ENCODE measurements around the gene CIB2.

CIB2 gene

DNA sequence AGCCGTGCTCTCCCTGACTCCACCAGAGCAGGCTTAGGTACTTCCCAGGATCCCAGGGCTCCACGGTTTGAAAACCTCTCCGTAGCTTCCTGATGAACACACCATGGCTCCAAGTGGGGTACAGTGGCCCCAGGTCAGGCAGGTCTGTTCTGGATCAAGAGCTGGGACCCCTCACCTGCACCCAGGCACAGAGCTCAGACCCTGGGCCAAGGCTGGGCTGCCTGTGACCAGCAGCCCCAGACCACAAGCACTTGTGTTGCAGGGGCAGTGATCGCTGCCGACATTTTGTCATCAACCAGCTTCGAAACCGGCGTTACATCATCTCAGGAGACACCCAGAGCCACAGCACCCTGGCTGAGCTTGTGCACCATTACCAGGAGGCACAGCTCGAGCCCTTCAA lies 33.6 kb downstream of the CIB2 start:
- Histone ChIP-seq H3K4me3 (ENCODE audit: low read depth in 1 of 2, low read length in 1 of 2) (no peak overlapping the region), H3K4me1 (ENCODE audit: control insufficient read depth in 1 of 2, insufficient read depth in 1 of 2, low read depth in 1 of 2, low read length in 1 of 2) (peaks cover 9% of the 10 kb centered on the region in 2 experiments), H3K36me3 (no peaks in the 10 kb centered on the region), H3K27me3 (no peaks in the 10 kb centered on the region), H3K9me3 (no peaks in the 10 kb centered on the region), H3K27ac (no peak overlapping the region)
- TF ChIP-seq, protein P1, sequence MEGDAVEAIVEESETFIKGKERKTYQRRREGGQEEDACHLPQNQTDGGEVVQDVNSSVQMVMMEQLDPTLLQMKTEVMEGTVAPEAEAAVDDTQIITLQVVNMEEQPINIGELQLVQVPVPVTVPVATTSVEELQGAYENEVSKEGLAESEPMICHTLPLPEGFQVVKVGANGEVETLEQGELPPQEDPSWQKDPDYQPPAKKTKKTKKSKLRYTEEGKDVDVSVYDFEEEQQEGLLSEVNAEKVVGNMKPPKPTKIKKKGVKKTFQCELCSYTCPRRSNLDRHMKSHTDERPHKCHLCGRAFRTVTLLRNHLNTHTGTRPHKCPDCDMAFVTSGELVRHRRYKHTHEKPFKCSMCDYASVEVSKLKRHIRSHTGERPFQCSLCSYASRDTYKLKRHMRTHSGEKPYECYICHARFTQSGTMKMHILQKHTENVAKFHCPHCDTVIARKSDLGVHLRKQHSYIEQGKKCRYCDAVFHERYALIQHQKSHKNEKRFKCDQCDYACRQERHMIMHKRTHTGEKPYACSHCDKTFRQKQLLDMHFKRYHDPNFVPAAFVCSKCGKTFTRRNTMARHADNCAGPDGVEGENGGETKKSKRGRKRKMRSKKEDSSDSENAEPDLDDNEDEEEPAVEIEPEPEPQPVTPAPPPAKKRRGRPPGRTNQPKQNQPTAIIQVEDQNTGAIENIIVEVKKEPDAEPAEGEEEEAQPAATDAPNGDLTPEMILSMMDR (IDR thresholded peaks at IDR 0.05), result no peak

DNA sequence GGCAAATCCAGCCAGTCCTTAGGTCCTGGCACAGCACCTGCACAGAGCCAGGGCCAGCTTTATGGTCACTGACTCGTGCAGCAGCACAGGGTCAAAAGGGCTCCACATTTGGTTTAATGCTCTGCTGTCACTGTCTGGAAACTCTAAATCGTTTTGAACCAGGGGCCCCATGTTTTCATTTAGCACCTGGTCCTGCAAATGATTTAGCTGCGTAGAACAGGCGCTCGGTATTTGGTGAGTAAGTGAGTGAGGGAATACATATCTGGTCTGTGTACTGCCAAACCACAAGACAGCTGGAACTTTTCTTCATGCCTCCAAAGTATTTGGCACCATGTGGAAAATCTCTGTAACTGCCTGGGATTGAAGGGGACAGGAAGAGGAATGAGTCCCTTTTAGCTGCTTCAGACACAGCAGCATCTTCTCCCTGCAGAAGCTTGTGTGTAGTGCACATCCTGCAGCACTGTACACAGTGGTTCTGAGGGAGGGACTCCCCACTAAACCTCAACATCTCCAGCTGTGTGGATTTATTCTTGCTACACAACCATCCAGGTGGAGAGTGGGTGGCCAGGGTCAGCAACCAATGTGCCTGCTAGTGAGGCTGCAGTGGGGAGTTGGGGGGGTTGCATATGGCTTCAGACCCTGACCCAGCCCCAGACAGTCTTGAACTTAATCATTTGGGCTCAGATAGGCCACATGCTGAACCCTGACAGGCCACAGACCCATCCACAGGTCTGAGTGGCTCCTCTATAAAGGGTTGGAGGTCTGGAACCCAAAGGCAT lies 37.8 kb downstream of the CIB2 start:
- peaks cover 9% of the 10 kb centered on the region in 2 experiments for H3K4me1 ChIP-seq (ENCODE audit: control insufficient read depth in 1 of 2, insufficient read depth in 1 of 2, low read depth in 1 of 2, low read length in 1 of 2)
- no peaks in the 10 kb centered on the region for H3K27me3 ChIP-seq
- TF ChIP-seq, protein P1 (IDR thresholded peaks at IDR 0.05), result no peak
- no peaks in the 10 kb centered on the region for H3K36me3 ChIP-seq
- H3K4me3 ChIP-seq (ENCODE audit: low read depth in 1 of 2, low read length in 1 of 2), result no peak overlapping the region
- no peaks in the 10 kb centered on the region for H3K9me3 ChIP-seq
- H3K27ac ChIP-seq, result no peak overlapping the region

DNA sequence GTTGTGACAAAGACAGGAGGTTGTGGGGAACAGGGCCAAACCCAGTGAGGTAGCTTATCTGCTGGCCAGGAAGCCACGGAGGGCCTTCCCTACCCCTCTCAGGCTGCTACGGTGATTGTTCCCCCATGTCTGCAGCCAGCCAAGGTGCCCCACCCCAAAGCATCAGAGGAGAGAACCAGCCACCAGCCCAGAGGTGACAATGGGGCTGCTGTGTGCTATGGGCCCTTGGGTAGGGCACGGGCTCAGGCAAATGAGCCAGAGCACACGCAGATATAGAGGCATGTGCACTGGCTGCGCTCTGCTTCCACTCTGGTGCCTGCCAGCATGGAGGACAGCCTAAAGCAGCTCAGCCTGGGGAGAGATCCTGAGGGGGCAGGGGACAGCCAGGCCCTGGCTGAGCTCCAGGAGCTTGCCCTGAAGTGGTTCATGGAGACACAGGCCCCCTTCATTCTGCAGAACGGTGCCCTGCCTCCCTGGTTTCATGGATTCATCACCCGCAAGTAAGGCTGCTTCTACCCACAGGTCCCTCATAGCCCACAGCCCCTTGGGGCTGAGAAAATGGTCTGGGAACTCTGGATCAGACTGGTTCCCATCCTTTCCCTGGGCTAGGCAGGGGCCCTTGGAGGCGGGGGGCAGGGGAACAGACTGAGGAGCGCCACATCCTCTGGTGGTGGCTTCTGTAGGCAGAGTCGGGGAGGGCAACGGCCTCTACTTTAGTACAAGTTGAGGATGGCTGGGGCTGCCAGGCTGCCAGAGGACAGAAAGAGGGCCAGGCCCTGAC lies 38.8 kb downstream of the CIB2 start, which contains the start of gene SH2D7:
TSS of gene SH2D7 (plus strand) at position 301 of the 781 bp plus-strand sequence. CDS start at position 325, 24 bp downstream.
- TF ChIP-seq, protein P1 (IDR thresholded peaks at IDR 0.05), result no peak
- Histone ChIP-seq H3K4me1 (ENCODE audit: control insufficient read depth in 1 of 2, insufficient read depth in 1 of 2, low read depth in 1 of 2, low read length in 1 of 2) (peaks cover under 1 to 3% of the 10 kb centered on the region in 2 experiments), H3K27ac (no peak within 1 kb of the TSS), H3K27me3 (no peaks in the 10 kb centered on the region), H3K9me3 (no peaks in the 10 kb centered on the region), H3K4me3 (ENCODE audit: low read depth in 1 of 2, low read length in 1 of 2) (no peak within 1 kb of the TSS), H3K36me3 (no peaks in the 10 kb centered on the region)

DNA sequence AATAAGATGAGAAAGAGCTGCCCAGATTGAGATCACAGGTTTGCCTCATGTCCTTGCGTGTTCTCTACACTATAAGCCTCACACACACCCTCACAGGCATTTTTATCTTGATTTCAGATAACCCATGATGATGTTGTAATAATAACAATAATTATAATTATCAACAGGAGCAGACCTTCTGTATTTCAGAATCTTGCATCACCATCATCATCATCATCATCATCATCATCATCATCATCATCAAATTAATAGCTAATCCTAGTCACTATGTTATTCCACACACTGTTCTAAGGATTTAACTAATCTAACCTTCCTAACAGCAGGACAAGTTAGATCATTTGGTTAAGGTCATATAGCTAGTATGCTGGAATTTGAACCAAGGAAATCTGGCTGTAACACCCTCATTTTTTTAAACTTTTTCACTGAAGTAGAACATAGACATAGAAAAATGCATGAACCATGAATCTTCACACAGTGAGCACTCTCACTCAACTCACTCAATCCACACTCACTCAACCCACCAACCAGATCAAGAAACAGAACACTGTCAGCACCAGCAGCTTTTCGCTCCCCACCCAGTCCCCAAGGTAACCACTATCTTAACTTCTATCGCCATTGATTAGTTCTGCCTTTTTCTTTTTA lies 40.7 kb downstream of the CIB2 start:
- H3K36me3 ChIP-seq, result no peaks in the 10 kb centered on the region
- H3K4me3 ChIP-seq (ENCODE audit: low read depth in 1 of 2, low read length in 1 of 2), result no peak overlapping the region
- TF ChIP-seq, protein P1 (IDR thresholded peaks at IDR 0.05), result no peak
- H3K27me3 ChIP-seq, result no peaks in the 10 kb centered on the region
- no peaks in the 10 kb centered on the region for H3K4me1 ChIP-seq (ENCODE audit: control insufficient read depth in 1 of 2, insufficient read depth in 1 of 2, low read depth in 1 of 2, low read length in 1 of 2)
- H3K9me3 ChIP-seq, result no peaks in the 10 kb centered on the region
- no peak overlapping the region for H3K27ac ChIP-seq

DNA sequence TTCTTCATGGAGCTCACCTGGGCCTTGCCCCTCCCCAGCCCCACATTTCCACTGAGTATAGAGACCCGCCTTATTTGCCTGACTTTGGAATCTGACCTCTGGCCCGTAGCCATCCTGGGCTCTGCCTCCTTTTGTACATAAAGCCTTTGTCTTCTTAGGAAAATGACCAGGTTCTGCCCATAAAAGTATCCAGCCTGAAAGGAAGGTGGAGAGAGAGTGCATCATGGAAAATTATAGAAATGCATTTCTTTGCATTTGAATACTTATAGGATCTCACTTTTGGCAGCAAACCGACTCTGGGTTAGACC lies 42.5 kb downstream of the CIB2 start:
- H3K27me3 ChIP-seq, result no peaks in the 10 kb centered on the region
- no peak overlapping the region for H3K4me3 ChIP-seq (ENCODE audit: low read depth in 1 of 2, low read length in 1 of 2)
- TF ChIP-seq, protein P1 (IDR thresholded peaks at IDR 0.05), result no peak
- no peaks in the 10 kb centered on the region for H3K36me3 ChIP-seq
- no peaks in the 10 kb centered on the region for H3K9me3 ChIP-seq
- H3K4me1 ChIP-seq (ENCODE audit: control insufficient read depth in 1 of 2, insufficient read depth in 1 of 2, low read depth in 1 of 2, low read length in 1 of 2), result peaks cover 12 to 13% of the 10 kb centered on the region in 2 experiments
- H3K27ac ChIP-seq, result no peak overlapping the region
